Esophagus squamous epithelium (tissue), 4 donors: ENCODE data around the gene WDR11.

Experiments used
- CTCF ChIP-seq, 6 experiments: fragments of 450-650 bp in 4 of 6; fragments of 200-600 bp in 2 of 6; sonication (generic) in 2 of 6; IDR thresholded peaks; one replicate each; pipeline ENCODE4 v1.5.1; 2016 to 2019; ENCODE audit warnings: antibody characterized with exemption in 6 of 6, mild to moderate bottlenecking in 4 of 6, moderate library complexity in 4 of 6
- POLR2A ChIP-seq, 4 donors: fragments of 450-650 bp; IDR thresholded peaks; one replicate each; pipeline ENCODE4 v1.6.1; 2017; ENCODE audit warnings: antibody characterized with exemption in 4 of 4, mild to moderate bottlenecking in 4 of 4, moderate library complexity in 3 of 4

DNA sequence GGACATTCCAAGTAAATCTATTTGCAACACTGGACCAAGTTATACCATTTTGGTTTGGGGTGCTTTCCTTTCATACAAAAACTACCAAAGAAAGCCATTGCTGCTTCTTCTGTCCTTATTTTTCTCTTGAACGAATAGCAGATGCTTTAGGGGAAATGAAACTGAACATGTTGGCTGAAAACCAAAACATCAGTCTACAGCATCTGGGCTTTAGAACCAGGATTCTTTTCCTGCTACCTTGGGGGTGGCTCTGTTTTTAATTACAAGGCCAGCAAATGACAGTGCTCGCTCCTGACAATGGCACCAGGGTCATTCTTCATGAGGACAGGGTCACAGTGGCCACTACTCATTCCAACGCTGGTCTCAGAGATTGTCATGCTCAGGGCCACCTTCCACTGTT is 80.3 kb downstream of the WDR11 start:
- TF ChIP-seq CTCF (IDR thresholded peaks at IDR 0.05): no peak
- no peak for TF ChIP-seq POLR2A (IDR thresholded peaks at IDR 0.05)
